ENCODE results near the gene MAEA. TPM values are rescaled to one million over a fixed set of nuclear protein-coding genes. Genes with fewer than 3 reads are reported as not detected.

Gene MAEA
- polyA plus RNA-seq, 3 donors: 34.3 to 83.5 (median 37.7) TPM

GRCh38 chr4:1310031-1310795 lies 20.5 kb downstream of the MAEA start:
- H3K4me1 ChIP-seq (ENCODE audit: control insufficient read depth in 1 of 2, insufficient read depth in 2 of 2, low read length in 2 of 2): peaks cover 12 to 25% of the 10 kb centered on the region in 2 donors

More at GRCh38 chr4:1310031-1310795, 20.5 kb downstream of the MAEA start:
- H2AFZ ChIP-seq (ENCODE audit: insufficient read depth, low read depth, low read length, poor library complexity, severe bottlenecking): no peak overlapping the region
- no peaks in the 10 kb centered on the region for H3K27me3 ChIP-seq (ENCODE audit: control insufficient read depth in 2 of 2, insufficient read depth in 2 of 2, low read length in 2 of 2)
- no peaks in the 10 kb centered on the region for H3K9me3 ChIP-seq (replicated peaks in 1 of 2; ENCODE audit: control insufficient read depth in 1 of 2, insufficient read depth in 1 of 2, low read length in 2 of 2)
- peak overlapping the region in 4 of 7 donors; percentile 11 to 74 (median 40) for H3K27ac Mint-ChIP-seq
- H3K4me2 ChIP-seq (replicated peaks; ENCODE audit: extremely low read depth, low read length, poor library complexity, severe bottlenecking): peak overlapping the region; percentile 62
- H3K4me3 ChIP-seq (replicated peaks in 1 of 3; ENCODE audit: low read depth in 2 of 3, low read length in 3 of 3): no peak overlapping the region
- H3K9ac ChIP-seq (ENCODE audit: insufficient read depth, low read length, poor library complexity, severe bottlenecking): no peak overlapping the region
- peaks cover 51 to 66% of the 10 kb centered on the region in 2 donors for H3K36me3 Mint-ChIP-seq
- peaks cover 30 to 54% of the 10 kb centered on the region in 2 donors for H3K36me3 ChIP-seq (replicated peaks in 1 of 2; ENCODE audit: control insufficient read depth in 1 of 2, insufficient read depth in 2 of 2, low read length in 2 of 2)
- TF ChIP-seq CTCF (IDR thresholded peaks at IDR 0.05): no peak
- H3K4me1 Mint-ChIP-seq: peaks cover 37% of the 10 kb centered on the region
- H4K20me1 ChIP-seq (ENCODE audit: insufficient read depth, low read length): peaks cover 89% of the 10 kb centered on the region
- peaks cover 0 to 9% (median 0%) of the 10 kb centered on the region in 7 donors for H3K9me3 Mint-ChIP-seq
- intact Hi-C loops (cut with micrococcal nuclease): no loop called here
- H3K27me3 Mint-ChIP-seq (ENCODE audit: low read depth in 3 of 3): peaks cover 0 to 2% (median 0%) of the 10 kb centered on the region in 3 donors
- H3K4me3 Mint-ChIP-seq: peak overlapping the region in 1 of 2 donors; percentile 48
- H3K27ac ChIP-seq (ENCODE audit: low read depth in 1 of 2, low read length in 2 of 2): peak overlapping the region in 1 of 2 donors; percentile 26
- H3K79me2 ChIP-seq (ENCODE audit: insufficient read depth, low read length): peaks cover 81% of the 10 kb centered on the region
- WGBS (ENCODE audit: insufficient coverage): 93% methylated on average over 30 of the region's 32 CpGs
- no peak for DNase-seq
